NCI-H146 (cell line): Measurements from ENCODE around the gene RABGGTA.
"Not testable (repeated sequence)": the region's sequence is repeated elsewhere in the genome, so short reads cannot be mapped to it uniquely, and the experiment has no call there.

Source experiments
- DNase-seq: peaks from one replicate; lab custom pipeline; 2025; lab: John Stamatoyannopoulos, UW

RABGGTA gene

DNA sequence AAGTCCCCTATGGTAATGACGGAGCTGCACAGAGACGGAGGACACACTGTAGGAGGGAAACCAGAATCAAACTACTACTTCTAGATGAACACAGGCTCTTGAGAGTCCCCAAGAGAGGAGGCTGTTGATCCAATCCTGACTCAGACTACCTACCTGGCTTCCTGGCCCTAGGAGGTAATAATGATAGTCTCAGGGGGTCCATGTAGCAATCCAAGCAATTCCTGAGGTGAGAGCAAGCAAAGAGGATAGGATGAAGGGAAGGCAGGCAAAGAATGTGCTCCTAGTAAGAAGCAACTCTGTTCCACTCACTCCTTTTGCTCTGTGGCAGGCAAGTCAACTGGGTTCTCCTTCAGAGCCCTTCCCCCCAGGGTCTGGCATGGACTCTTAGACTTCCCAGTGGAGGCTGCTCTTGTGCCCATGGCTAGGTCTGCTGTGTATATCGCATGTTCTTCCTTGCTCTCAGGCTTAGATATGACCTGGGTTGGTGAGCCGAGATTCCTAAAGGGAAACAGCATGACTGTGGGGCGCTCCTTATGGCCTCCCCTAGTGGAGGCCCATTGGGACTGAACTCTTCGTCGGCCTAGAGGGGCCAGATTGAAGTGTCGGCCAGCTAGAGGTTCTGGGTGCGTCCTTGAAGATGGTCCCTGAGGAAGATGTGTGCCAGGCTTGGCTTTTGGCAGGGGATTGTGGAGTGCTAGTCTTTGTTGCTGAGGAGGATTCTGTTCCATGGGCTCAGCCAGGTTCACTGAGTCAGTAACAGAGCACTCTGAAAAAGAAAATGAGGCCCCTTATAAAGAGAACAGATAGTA is 31.1 kb downstream of the RABGGTA start:
- DNase-seq, result no peak

DNA sequence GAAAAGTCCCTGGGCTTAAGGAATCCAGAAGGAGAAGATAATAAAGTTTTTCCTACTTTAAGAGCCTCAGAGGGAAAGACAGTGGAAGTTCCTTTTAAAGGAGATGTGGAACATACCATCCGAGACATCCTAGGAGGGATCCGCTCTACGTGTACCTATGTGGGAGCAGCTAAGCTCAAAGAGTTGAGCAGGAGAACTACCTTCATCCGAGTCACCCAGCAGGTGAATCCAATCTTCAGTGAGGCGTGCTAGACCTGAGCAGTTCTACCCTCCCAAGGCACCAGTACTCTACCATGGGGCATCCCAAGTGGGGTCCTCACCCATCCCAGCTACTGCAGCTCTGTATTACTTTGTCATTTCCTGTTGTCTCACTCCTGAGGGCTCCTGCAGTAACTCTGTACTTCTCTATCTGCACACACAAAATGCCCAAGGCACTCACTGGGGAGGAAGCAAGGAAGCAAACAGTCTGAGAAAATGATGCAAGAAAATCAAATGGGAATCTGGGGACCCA is 32.8 kb downstream of the RABGGTA start:
- no peak for DNase-seq

DNA sequence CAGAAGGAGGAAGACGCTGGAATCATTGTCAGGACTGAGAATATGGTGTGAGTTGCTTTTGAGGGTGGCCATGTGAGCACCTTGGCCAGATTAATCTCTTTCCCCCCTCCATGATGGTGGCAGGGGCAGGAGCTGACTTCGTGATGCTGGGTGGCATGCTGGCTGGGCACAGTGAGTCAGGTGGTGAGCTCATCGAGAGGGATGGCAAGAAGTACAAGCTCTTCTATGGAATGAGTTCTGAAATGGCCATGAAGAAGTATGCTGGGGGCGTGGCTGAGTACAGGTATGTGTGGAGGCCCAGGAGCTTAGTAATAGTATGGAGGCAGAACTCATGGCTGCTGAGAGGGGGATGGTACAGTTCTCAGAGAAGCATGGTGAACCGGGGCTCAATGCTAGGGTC is 33.3 kb downstream of the RABGGTA start:
- DNase-seq, result no peak

DNA sequence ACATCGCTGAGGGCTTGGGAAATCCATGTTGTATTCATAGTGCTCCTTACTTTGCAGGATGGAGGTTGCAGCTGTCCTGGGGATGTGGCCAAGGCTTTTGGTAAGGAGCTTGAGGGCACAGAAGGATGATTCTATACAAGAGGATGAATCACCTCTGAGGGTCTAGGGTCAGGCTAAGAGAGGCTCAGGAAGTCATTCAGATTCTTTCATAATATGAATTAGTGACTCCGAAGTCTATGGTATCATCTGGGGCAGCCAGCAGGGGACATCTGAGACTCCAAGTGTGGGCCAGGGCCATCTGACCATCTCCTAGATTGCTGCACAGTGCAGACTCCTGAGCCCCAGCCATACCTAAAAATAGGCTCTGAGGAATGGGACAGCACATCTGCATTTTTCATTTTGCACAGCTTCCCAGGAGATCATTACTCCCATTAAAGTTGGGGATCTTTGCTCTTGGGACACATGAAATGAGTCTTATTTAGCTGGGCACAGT is 33.9 kb downstream of the RABGGTA start:
- no peak for DNase-seq

DNA sequence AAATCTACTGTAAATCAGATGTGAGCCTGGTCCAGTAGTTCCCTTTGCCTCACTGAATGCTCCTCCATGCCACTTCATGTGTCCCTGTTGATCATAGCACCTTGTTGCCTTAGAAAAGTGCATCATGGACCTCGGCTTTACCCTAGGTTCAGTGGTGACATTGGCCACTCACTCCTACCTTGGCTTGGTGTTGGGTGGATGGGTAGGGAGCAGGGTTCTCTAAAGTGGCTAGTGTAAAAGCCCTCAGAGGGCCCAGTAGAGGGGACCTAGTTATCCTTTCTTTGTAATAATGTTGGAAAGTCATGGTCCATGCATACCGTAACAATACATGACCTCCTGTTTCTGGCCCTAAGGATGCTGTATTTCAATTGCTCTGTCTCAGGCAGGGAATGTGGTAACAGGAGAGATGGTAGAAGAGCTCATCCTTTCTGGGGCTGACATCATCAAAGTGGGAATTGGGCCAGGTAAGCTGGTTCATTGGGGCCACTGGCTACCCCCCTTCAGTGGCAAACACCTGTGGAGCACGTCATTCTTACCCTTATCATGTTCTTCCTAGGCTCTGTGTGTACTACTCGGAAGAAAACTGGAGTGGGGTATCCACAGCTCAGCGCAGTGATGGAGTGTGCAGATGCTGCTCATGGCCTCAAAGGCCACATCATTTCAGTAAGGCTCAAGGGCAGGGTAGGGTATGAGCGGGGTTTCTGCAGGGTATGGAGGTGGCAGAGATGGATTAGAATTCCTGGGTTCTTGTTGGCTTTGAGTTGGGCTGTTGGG is 34.5 kb downstream of the RABGGTA start:
- DNase-seq, result no peak

DNA sequence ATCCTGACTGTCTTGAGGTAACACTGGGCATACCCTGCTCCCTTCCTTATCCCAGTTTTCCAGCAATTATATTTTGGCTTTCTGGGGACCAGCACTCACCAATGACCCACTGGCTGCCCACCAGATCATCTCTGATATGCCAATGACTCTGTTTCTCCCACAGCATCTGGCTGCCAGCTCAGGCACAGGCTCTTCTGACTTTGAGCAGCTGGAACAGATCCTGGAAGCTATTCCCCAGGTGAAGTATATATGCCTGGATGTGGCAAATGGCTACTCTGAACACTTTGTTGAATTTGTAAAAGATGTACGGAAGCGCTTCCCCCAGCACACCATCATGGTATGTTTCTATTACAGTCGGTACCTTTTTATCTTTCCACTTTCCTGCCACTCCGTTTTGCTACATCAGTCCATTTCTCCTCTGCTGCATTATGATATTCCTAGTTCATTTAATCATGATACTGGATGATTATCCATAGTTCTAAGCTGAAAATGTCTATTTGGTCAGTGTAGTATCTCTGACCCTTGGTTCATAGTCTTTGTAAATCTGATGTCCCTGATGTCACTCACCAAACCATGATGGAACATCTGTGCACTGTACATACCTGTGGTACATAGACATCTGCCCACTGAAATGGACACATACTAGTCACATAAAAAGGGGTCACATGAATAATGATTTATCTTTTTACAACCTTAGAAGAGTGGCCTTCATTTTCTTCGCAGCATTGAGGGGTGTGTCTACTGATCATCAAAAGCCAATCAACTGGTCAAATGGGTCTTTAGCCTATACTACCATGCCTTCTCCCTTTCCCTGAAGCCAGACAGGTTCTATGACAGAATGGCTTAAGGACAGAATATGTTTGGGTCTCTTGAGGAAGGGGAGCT is 35.4 kb downstream of the RABGGTA start:
- no peak for DNase-seq

DNA sequence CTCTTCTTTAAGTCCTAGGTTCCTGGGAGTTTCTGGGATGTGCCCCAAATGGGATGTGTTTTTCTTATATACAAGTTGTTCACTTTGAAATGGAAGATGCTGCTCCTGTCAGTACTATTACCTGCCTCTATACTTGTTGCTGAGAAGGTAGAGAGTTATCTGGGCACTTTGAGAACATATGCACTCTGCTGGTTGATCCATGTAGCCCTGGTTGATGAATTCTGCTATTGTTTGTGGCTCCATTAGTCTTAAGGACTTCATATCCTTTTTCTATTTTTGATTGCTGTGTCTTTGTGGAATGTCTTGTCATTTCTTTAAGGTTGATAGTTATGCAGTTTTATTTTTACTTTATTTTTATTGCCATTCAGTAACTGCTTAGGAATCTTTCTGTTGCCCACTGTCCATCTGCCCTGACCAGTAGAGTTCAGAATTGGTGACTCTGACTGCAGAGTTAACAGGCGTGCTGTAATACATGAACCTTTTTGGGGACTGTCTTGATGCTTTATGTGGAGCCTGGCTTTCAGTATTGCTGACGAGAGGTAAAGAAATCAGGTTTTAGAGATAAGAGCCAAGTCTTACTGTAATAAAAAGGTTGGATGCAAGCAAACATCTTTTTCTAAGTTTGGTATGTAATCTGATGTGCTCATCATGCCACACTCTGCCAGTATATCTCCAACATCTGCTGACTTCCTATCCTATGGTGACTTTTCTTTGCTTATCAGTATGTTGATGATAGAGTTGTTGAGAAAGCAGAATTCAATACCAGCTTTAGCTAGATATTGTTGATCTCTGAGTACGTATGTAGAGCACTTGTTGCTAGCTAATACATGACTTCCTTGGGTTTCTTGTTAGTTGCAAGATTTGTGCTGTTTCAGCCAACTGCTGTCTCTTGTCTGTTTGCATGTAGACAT is 37.0 kb downstream of the RABGGTA start:
- no peak for DNase-seq

DNA sequence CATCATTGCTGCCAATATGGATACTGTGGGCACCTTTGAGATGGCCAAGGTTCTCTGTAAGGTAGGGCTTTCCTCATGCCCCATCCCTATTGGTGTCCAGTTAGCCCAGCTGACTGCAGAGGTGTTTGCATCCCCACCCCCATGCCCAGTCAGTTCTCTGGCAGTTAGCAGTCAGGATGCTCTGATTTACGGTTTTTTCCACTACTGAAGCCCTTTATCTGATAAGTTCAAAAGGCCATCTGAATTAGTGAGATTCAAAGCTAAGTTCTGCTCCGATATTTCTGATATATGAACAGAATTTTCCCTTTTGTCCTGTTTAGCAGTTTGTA is 37.9 kb downstream of the RABGGTA start:
- DNase-seq, result peak; percentile 10

DNA sequence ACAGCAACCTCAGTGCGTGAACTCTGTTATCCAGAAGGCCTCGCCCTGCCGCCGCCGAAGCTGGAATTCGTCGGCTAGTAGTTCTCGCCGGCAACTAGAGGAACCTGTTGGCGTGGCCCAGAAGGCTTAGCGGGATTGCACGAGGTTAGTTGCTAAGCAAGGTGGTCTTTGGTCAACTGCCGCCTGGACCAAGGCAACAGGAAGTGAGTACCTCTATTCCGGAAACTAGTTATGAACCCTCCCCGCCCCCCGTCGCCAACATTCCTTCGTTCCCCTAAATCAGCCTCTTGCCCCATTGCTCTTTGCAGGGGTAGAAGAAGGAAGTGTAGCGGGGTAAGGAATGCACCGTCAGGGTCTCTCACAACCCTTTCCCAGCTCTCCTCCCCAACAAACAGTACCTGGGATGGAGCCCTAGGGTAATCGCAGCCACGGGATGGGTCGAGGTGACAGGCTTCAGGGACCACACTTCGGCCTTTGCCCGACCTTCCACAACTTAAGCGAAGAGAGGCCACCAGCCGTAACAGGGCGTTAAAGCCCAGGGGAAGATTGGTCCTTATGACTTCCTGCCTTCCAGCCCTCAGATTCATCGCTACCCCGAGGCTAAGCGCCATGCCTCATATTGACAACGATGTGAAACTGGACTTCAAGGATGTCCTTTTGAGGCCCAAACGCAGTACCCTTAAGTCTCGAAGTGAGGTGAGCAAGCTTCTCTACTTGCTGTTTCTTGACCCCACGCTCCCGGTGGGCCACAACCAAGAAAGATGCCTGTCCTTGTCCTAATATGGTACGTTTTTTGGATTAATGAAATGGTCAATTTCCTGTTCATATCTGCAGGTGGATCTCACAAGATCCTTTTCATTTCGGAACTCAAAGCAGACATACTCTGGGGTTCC is 38.5 kb downstream of the RABGGTA start, which contains the start of gene GMPR2:
Gene GMPR2 (plus strand): TSS at position 285 of the 893 bp plus-strand sequence. CDS start 325 bp downstream, at position 610.
- peak; percentile 78 for DNase-seq

DNA sequence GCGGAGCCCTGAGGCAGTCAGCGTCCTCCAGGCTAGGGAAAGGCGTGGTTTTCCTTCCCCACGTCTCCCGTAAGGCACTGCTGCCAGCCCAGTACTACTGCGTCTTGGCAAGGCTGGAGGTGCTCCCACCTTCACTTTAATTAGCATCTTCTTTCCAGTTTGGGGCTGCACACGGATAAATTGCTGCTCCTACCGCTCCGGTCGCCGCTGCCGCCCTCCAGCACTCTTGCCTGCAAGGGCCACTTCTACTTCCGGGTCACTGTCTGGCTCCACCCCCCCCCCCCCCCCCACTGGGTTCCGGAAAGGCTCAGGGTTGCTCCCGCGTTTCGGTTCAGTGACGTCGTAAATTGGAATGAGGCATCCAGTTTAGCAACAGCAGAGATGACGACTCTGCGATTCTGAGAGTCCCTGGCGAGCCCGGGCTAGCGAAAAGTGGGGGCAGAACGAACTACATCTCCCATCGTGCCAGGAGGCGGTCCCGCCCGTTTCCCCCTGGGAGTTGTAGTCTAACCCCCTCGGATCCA is 39.2 kb downstream of the RABGGTA start, which contains the start of gene NEDD8:
Gene NEDD8 (minus strand): TSS at position 247 of the 524 bp plus-strand sequence. CDS start 100 bp downstream, at position 147.
- peak; percentile 84 for DNase-seq

DNA sequence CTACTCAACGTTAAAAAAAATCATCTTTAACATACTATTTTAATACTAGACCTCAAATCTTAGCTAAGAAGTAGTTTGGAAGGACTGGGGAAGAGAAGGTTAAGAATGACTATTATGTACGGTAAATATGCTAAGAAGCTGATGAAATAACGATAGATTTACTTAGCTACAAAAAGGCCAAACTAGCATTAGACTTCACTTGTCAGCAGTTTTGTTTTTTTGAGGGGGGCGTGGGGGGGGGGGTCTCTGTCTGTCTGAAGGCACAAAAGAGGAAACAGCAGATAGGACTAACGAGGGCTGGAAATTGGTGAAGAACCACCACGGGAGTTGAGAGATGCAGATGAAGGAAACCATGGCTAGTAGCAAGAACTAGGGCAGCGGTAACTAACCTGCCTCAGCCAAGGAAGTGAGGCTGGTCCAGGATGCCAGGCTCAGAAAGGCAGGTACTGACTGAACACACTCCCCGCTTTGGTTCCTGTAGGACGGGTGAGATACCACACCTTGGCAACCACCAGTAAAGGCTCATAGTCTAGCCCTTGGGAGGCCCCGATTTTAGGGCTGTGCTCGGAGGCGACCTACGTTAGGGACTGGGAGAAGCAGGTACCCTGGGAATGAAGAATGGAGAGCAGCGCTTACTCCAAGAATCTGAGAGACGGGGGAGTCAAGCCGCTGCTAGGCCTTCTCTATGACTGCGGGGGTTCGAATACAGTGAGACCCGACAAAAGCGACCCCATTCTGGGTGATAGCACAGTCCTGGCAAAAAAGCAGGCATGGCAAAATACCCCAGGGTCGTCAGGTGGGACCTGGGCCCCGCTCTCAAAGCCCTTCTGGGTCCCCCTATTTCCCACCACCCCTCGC is 39.9 kb downstream of the RABGGTA start:
- DNase-seq, result peak; percentile 13

DNA sequence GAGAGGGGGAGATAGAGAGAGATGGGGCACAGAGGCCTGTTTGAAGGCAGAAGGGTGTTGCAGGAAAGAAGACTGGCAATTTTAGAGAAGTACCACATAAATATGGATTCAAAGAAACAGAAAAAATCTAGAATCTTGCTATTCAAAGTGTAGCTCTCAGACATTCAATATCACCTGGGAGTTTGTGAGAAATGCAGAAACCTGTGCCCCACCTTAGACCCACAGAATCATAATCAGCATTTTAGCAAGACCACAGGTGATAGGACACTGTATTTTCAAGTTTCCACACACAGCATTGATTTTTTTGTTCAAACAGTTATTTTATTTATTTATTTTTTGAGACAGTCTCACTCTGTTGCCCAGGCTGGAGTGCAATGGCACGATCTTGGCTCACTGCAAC is 42.5 kb downstream of the RABGGTA start:
- DNase-seq, result no peak

DNA sequence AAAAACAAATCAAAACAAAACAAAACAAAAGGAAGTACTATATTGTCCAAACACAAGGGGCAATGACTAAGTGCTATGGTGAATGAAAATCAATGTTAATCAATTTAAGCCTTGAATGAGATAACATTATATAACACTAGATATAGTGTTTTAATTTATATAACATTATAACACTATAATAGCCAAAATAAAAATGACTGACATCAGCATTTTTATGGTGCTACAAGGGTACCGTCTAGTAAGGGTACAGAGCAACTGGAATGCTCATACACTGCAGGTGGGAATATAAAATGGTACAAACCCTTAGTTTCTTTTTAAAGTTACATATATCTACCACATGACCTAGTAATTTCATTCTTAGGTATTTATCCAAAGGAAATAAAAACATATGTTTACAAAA is 44.9 kb downstream of the RABGGTA start:
- no peak for DNase-seq

DNA sequence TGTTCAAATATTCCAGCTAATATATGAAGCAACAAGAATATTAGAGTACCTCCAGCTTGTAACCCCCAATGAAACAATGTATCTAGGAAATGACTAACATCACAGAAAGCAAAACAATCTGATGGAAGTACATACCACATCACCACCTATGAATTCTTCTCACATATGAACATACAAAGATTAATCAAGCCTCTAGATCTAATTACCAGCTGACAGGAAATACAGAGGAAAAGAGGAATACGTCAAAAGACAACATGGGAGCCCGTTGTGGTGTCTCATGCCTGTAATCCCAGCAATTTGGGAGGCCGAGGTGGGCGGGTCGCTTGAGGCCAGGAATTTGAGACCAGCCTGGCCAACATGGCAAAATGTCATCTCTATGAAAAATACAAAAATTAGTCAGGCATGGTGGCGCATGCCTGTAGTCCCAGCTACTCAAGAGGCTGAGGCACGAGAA is 46.8 kb downstream of the RABGGTA start:
- no peak for DNase-seq

DNA sequence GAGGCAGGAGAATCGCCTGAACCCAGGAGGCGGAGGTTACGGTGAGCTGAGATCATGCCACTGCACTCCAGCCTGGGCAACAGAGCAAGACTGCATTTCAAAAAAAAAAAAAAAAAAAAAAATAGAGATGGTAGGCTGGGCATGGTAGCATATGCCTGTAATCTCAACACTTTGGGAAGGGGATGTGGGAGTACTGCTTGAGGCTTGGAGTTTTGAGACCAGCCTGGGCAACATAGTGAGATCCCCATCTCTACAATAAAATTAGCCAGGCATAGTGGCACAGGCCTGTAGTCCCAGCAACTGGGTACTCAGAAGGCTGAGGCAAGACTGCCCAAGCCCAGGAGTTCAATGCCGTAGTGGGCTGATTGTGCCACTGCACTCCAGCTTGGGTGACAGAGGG is 48.4 kb downstream of the RABGGTA start:
- not testable (repeated sequence) for DNase-seq

DNA sequence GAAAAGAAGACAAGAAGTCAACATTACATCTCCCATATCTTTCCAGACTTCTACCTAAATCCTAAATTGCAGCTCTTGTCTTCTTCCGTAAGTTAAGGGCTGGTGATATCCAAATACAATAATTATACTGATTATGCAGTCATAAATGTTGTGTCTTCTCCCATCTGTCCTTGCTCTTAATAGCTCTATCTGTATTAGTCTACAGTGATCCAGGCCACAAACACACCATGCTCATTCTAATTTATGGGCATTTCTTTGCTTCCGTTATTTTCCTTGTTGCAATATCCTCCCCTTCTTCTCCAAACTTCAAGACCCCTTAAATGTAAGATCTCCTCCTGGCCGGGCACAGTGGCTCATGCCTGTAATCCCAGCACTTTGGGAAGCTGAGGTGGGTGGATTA is 51.9 kb downstream of the RABGGTA start:
- DNase-seq, result no peak

DNA sequence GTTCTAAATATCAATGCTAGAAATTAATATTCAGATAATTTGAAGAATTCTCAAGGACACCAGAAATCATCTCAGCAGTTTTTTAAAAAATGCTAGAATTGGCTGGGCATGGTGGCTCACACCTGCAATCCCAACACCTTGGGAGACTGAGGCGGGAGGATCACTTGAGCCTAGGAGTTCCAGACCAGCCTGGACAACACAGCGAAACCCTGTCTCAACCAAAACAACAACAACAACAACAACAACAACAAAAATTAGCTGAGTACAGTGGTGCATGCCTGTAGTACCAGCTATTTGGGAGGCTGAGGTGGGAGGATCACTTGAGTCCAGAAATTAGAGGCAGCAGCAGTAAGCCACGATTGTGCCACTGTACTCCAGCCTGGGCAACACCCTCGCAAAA is 52.3 kb downstream of the RABGGTA start:
- no peak for DNase-seq

DNA sequence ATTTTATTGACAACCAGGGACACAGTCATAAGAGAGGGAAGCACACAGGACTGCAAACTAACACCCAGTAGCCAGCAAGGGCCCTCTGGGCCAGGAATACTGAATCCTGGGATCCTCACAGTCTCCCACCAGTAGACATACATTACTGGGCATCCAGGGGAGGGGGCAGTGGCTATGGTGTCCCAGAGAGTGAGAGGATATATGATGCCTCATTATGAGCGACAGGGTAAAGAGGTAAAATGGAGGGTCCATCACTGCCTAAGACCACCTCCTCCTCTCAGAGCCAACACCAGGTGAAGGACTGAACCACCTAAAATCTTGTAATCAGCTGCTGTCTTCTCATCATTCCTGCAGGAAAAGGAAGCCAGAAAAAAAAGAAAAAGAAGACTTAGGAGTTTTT is 54.5 kb downstream of the RABGGTA start:
- DNase-seq, result not testable (repeated sequence)
